OCI-LY7 (cell line): ENCODE measurements around the gene PLD5.
"Not testable (repeated sequence)": the region's sequence is repeated elsewhere in the genome, so short reads cannot be mapped to it uniquely, and the experiment has no call there.

Experiments
- EZH2phosphoT487 ChIP-seq: fragments of 200-600 bp; sonication (generic); IDR thresholded peaks from 2 replicates; pipeline ENCODE4 v1.6.1; 2018; ENCODE audit warnings: low read depth, borderline replicate concordance, mild to moderate bottlenecking, mixed run types, antibody characterized with exemption, low read length, moderate library complexity, mixed read lengths
- TF ChIP-seq, protein P1 (sequence below): fragments of 200-600 bp; sonication (generic); conservative IDR thresholded peaks from 2 replicates; pipeline ENCODE4 v1.5.1; 2014; ENCODE audit warnings: mild to moderate bottlenecking, antibody characterized with exemption, low read length, moderate library complexity, mixed read lengths

DNA sequence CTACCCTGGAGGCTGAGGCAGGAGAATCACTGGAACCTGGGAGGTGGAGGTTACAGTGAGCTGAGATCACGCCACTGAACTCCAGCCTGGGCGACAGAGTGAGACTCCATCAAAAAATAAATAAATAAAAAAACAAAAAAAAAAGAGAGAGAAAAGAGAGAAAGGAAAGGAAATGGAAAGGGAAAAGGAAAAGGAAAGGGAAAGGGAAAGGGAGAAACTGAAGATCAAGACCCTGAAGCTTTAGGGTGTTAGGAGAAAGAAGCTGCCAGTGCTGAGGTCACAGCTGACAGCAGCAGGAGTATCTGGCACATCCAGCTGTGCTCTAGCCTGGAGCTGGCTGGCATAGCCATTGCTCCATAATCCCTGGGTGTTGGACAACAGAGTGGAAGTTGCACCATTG lies 257.5 kb downstream of the PLD5 start:
- TF ChIP-seq, protein P1, sequence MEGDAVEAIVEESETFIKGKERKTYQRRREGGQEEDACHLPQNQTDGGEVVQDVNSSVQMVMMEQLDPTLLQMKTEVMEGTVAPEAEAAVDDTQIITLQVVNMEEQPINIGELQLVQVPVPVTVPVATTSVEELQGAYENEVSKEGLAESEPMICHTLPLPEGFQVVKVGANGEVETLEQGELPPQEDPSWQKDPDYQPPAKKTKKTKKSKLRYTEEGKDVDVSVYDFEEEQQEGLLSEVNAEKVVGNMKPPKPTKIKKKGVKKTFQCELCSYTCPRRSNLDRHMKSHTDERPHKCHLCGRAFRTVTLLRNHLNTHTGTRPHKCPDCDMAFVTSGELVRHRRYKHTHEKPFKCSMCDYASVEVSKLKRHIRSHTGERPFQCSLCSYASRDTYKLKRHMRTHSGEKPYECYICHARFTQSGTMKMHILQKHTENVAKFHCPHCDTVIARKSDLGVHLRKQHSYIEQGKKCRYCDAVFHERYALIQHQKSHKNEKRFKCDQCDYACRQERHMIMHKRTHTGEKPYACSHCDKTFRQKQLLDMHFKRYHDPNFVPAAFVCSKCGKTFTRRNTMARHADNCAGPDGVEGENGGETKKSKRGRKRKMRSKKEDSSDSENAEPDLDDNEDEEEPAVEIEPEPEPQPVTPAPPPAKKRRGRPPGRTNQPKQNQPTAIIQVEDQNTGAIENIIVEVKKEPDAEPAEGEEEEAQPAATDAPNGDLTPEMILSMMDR, result not testable (repeated sequence)
- not testable (repeated sequence) for TF ChIP-seq EZH2phosphoT487
